Stimulated activated naive CD8-positive, alpha-beta T cell treated with anti-CD3 and anti-CD28 coated beads, Interleukin-15, Interleukin-2, amounts not matched to agents 100 ng/mL and 50 ng/mL, for 24 hours (primary cell): ENCODE measurements around the gene NAPEPLD.
"Not testable (repeated sequence)": the region's sequence is repeated elsewhere in the genome, so short reads cannot be mapped to it uniquely, and the experiment has no call there.

Source experiments
- H3K27ac Mint-ChIP-seq: one replicate; pipeline ENCODE4 v1.8.0; 2021; ENCODE audit warnings: mild to moderate bottlenecking, mixed read lengths
- H3K27me3 Mint-ChIP-seq: one replicate; pipeline ENCODE4 v1.8.0; 2021; ENCODE audit warnings: mixed read lengths
- H3K36me3 Mint-ChIP-seq: one replicate; pipeline ENCODE4 v1.8.0; 2021; ENCODE audit warnings: low read depth, mixed read lengths
- H3K4me1 Mint-ChIP-seq: one replicate; pipeline ENCODE4 v1.8.0; 2021; ENCODE audit warnings: low read depth, mixed read lengths
- H3K4me3 Mint-ChIP-seq: one replicate; pipeline ENCODE4 v1.8.0; 2021; ENCODE audit warnings: mild to moderate bottlenecking, mixed read lengths
- H3K9me3 Mint-ChIP-seq: one replicate; pipeline ENCODE4 v1.8.0; 2021; ENCODE audit warnings: mixed read lengths

Gene NAPEPLD

GRCh38 chr7:103073989-103074518, 74.8 kb downstream of the NAPEPLD start:
- H3K4me1 Mint-ChIP-seq, result peaks cover 46% of the 10 kb centered on the region
- H3K27ac Mint-ChIP-seq, result peak overlapping the region; percentile 91
- H3K4me3 Mint-ChIP-seq, result peak overlapping the region; percentile 89
- H3K27me3 Mint-ChIP-seq, result no peaks in the 10 kb centered on the region
- H3K9me3 Mint-ChIP-seq, result no peaks in the 10 kb centered on the region
- H3K36me3 Mint-ChIP-seq, result peaks cover 20% of the 10 kb centered on the region

GRCh38 chr7:103071000-103071399, 77.9 kb downstream of the NAPEPLD start:
- Mint-ChIP-seq H3K36me3 (peaks cover 6% of the 10 kb centered on the region), H3K27me3 (no peaks in the 10 kb centered on the region), H3K4me1 (peaks cover 20% of the 10 kb centered on the region), H3K4me3 (no peak overlapping the region), H3K9me3 (no peaks in the 10 kb centered on the region), H3K27ac (no peak overlapping the region)

- no peaks in the 10 kb centered on the region for H3K9me3 Mint-ChIP-seq
- peaks cover 4% of the 10 kb centered on the region for H3K4me1 Mint-ChIP-seq
- H3K27me3 Mint-ChIP-seq, result no peaks in the 10 kb centered on the region
- no peak overlapping the region for H3K27ac Mint-ChIP-seq
- H3K36me3 Mint-ChIP-seq, result no peaks in the 10 kb centered on the region
- H3K4me3 Mint-ChIP-seq, result no peak overlapping the region
Observed at GRCh38 chr7:103068414-103069403, 80.2 kb downstream of the NAPEPLD start.

GRCh38 chr7:103065667-103066066, 83.2 kb downstream of the NAPEPLD start:
- Mint-ChIP-seq H3K27ac (no peak overlapping the region), H3K36me3 (no peaks in the 10 kb centered on the region), H3K9me3 (no peaks in the 10 kb centered on the region), H3K27me3 (no peaks in the 10 kb centered on the region), H3K4me1 (no peaks in the 10 kb centered on the region), H3K4me3 (no peak overlapping the region)

GRCh38 chr7:103063895-103064294, 85.0 kb downstream of the NAPEPLD start:
- Mint-ChIP-seq H3K36me3 (no peaks in the 10 kb centered on the region), H3K4me1 (no peaks in the 10 kb centered on the region), H3K27me3 (no peaks in the 10 kb centered on the region), H3K27ac (no peak overlapping the region), H3K4me3 (no peak overlapping the region), H3K9me3 (no peaks in the 10 kb centered on the region)

GRCh38 chr7:103059471-103059870, 89.4 kb downstream of the NAPEPLD start:
- H3K4me1 Mint-ChIP-seq, result no peaks in the 10 kb centered on the region
- H3K4me3 Mint-ChIP-seq, result no peak overlapping the region
- no peaks in the 10 kb centered on the region for H3K27me3 Mint-ChIP-seq
- no peaks in the 10 kb centered on the region for H3K9me3 Mint-ChIP-seq
- H3K36me3 Mint-ChIP-seq, result no peaks in the 10 kb centered on the region
- H3K27ac Mint-ChIP-seq, result no peak overlapping the region

GRCh38 chr7:103058122-103058521, 90.8 kb downstream of the NAPEPLD start:
- Mint-ChIP-seq H3K27me3 (no peaks in the 10 kb centered on the region), H3K9me3 (no peaks in the 10 kb centered on the region), H3K4me1 (no peaks in the 10 kb centered on the region), H3K27ac (no peak overlapping the region), H3K36me3 (no peaks in the 10 kb centered on the region), H3K4me3 (no peak overlapping the region)

DNA sequence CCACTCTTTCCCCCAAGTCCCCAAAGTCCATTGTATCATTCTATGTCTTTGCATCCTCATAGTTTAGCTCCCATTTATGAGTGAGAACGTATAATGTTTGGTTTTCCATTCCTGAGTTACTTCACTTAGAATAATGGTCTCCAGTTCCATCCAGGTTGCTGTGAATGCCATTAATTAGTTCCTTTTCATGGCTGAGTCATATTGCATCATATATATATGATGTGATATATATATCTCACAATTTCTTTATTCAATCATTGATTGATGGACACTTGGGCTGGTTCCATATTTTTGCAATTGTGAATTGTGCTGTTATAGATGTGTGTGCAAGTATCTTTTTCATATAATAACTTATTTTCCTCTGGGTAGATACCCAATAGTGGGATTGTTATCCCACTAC, 92.9 kb downstream of the NAPEPLD start:
- not testable (repeated sequence) for H3K27ac Mint-ChIP-seq, H3K9me3 Mint-ChIP-seq, H3K4me3 Mint-ChIP-seq, H3K4me1 Mint-ChIP-seq, H3K27me3 Mint-ChIP-seq, H3K36me3 Mint-ChIP-seq

GRCh38 chr7:103051519-103051918, 97.4 kb downstream of the NAPEPLD start:
- Mint-ChIP-seq H3K9me3 (no peaks in the 10 kb centered on the region), H3K36me3 (peaks cover 14% of the 10 kb centered on the region), H3K4me1 (no peaks in the 10 kb centered on the region), H3K27me3 (no peaks in the 10 kb centered on the region), H3K27ac (no peak overlapping the region), H3K4me3 (no peak overlapping the region)
